ENCODE data around the gene EHMT1. TPM values are rescaled to one million over a fixed set of nuclear protein-coding genes. Genes with fewer than 3 reads are reported as not detected.

The EHMT1 gene
- total RNA-seq, 1 experiment from 2014 or later, result 112 TPM

DNA sequence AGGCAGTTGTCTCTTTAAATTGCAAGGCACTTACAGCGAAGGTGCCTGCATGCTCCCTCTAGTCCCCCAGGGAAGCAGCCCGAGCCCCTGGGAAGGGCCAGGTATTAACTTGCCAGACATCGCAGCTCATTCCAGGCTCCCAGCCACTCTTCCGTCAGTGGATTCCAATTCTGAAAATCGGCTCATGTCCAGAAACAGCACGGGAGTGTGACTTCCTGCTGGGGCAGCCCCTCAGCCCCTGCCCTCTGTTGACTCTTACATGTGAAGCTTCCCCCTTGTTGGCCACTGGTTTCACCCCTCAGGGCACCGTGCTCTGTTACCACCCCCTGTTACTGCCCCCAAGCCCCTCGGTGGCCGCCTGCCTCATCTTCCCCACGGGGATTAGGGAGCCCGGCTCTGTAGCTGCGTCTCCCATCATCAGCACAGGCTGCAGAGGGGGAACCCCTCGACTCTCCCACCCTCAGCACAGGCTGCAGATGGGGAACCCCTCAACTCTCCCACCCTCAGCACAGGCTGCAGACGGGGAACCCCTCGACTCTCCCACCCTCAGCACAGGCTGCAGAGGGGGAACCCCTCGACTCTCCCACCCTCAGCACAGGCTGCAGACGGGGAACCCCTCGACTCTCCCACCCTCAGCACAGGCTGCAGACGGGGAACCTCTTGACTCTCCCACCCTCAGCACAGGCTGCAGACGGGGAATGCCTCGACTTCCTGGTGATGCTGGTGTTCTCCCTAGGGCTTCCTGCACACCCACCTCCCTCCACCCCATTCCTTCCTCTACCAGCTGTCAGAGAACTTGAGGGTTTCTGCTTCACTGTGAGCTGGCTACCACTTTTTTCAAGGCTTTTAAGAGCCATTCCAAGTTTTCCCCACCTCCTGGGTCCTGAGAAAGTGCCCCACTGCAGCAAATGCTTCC is 247.7 kb downstream of the EHMT1 start:
- no peak overlapping the region for H2BK12ac ChIP-seq (ENCODE audit: insufficient read length, low read depth, low read length)
- H3K36me3 Mint-ChIP-seq (ENCODE audit: insufficient read depth in 1 of 3, low read depth in 3 of 3), result peaks cover 0 to 2% (median 0%) of the 10 kb centered on the region in 3 experiments; a peak in 1 of 7 replicates
- no peak overlapping the region for H3T11ph ChIP-seq (ENCODE audit: low read length)
- H3K27me3 ChIP-seq (ENCODE audit: insufficient read depth, low read length), result no peaks in the 10 kb centered on the region
- no peaks in the 10 kb centered on the region for H4K20me1 ChIP-seq (ENCODE audit: control insufficient read depth, insufficient read depth, insufficient read length)
- H3K23ac ChIP-seq (ENCODE audit: insufficient read length, low read depth, low read length), result no peak overlapping the region
- H2BK5ac ChIP-seq (ENCODE audit: insufficient read length, low read length), result no peak overlapping the region
- H3K9me3 ChIP-seq (ENCODE audit: control insufficient read depth, low read depth, low read length), result no peaks in the 10 kb centered on the region
- no peak overlapping the region for H4K91ac ChIP-seq (ENCODE audit: insufficient read length, low read depth, low read length)
- no peaks in the 10 kb centered on the region for H3K79me2 ChIP-seq (ENCODE audit: insufficient read depth, low read length)
- no peak overlapping the region for H4K8ac ChIP-seq (replicated peaks; ENCODE audit: insufficient read length, low read depth, low read length)
- no peak overlapping the region for H2AK5ac ChIP-seq (ENCODE audit: insufficient read length, low read length)
- no peak overlapping the region for H3K18ac ChIP-seq (ENCODE audit: insufficient read length, low read depth, low read length)
- no peak overlapping the region for H2BK20ac ChIP-seq (ENCODE audit: low read depth, low read length, poor library complexity, severe bottlenecking)
- no peak overlapping the region; the same call in 1 of the 2 replicates for H3K14ac ChIP-seq (ENCODE audit: insufficient read depth, low read length)
- no peak overlapping the region for H2BK15ac ChIP-seq (ENCODE audit: low read depth, low read length)
- peaks cover 6% of the 10 kb centered on the region in 2 experiments; a peak in 2 of 5 replicates for H3K9me3 Mint-ChIP-seq
- H2BK120ac ChIP-seq (ENCODE audit: low read depth, low read length, poor library complexity, severe bottlenecking), result no peak overlapping the region
- H3K27ac Mint-ChIP-seq, result no peak overlapping the region; a peak in 1 of 7 replicates
- H3K4ac ChIP-seq (ENCODE audit: low read depth, low read length), result no peak overlapping the region
- H3K4me1 ChIP-seq (ENCODE audit: insufficient read depth, low read length), result no peaks in the 10 kb centered on the region
- H3K27ac ChIP-seq (ENCODE audit: insufficient read length, low read depth, low read length), result no peak overlapping the region
- no peak overlapping the region for H4K5ac ChIP-seq (ENCODE audit: insufficient read length, low read depth, low read length)
- no peak overlapping the region for H3K9ac ChIP-seq (ENCODE audit: extremely low read depth, insufficient read length, low read length)
- no CpG with 5 or more reads among the region's 21 CpGs for WGBS (ENCODE audit: extremely low coverage, insufficient read length, low lambda C conversion rate)
- H3K4me2 ChIP-seq (ENCODE audit: insufficient read depth, insufficient read length, low read length), result no peak overlapping the region
- H3K27me3 Mint-ChIP-seq (ENCODE audit: low read depth), result peaks cover 6% of the 10 kb centered on the region
- TF ChIP-seq, protein P1, sequence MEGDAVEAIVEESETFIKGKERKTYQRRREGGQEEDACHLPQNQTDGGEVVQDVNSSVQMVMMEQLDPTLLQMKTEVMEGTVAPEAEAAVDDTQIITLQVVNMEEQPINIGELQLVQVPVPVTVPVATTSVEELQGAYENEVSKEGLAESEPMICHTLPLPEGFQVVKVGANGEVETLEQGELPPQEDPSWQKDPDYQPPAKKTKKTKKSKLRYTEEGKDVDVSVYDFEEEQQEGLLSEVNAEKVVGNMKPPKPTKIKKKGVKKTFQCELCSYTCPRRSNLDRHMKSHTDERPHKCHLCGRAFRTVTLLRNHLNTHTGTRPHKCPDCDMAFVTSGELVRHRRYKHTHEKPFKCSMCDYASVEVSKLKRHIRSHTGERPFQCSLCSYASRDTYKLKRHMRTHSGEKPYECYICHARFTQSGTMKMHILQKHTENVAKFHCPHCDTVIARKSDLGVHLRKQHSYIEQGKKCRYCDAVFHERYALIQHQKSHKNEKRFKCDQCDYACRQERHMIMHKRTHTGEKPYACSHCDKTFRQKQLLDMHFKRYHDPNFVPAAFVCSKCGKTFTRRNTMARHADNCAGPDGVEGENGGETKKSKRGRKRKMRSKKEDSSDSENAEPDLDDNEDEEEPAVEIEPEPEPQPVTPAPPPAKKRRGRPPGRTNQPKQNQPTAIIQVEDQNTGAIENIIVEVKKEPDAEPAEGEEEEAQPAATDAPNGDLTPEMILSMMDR (conservative IDR thresholded peaks at IDR 0.05), result no peak
- no peak overlapping the region for H2AFZ ChIP-seq (ENCODE audit: low read length)
- H3K4me3 Mint-ChIP-seq, result no peak overlapping the region
- DNase-seq, result no peak
- no peaks in the 10 kb centered on the region for H3K23me2 ChIP-seq (ENCODE audit: insufficient read length, low read depth, low read length, poor library complexity, severe bottlenecking)
- no peaks in the 10 kb centered on the region for H3K79me1 ChIP-seq (ENCODE audit: insufficient read depth, low read depth, low read length, poor library complexity, severe bottlenecking)
- no peaks in the 10 kb centered on the region for H3K4me1 Mint-ChIP-seq
- no peak overlapping the region for H3K56ac ChIP-seq (ENCODE audit: insufficient read length, low read depth, low read length)

All from H9 (cell line).